Astrocyte (in vitro differentiated cells and primary cell): ENCODE data around the gene LRRC8D. TPM values are rescaled to one million over a fixed set of nuclear protein-coding genes. Genes with fewer than 3 reads are reported as not detected.

Experiments
- DNase-seq: peaks from one replicate; pipeline ENCODE4 v3.0.0-alpha.2; 2010; ENCODE audit warnings: low read depth
- FAIRE-seq: peaks from 2 replicates; lab custom pipeline; 2011; peaks lifted over from hg19 to GRCh38; lab: Jason Lieb, UNC
- H2AFZ ChIP-seq: 2 replicates; pipeline ENCODE4 v1.6.0; 2012; ENCODE audit warnings: low read depth, low read length, inconsistent platforms
- H3K27ac ChIP-seq: 2 replicates; pipeline ENCODE4 v1.5.1; 2011; ENCODE audit warnings: low read depth, low read length, inconsistent platforms
- H3K27me3 ChIP-seq: 2 replicates; pipeline ENCODE4 v1.6.0; 2011; ENCODE audit warnings: low read length, inconsistent platforms; ENCODE audit not compliant: insufficient read depth
- H3K36me3 ChIP-seq: 2 replicates; pipeline ENCODE4 v1.5.1; 2011; ENCODE audit warnings: low read length, inconsistent platforms; ENCODE audit not compliant: insufficient read depth
- H3K4me1 ChIP-seq: 2 replicates; pipeline ENCODE4 v1.5.1; 2011; ENCODE audit warnings: low read length, inconsistent platforms; ENCODE audit not compliant: insufficient read depth
- H3K4me2 ChIP-seq: 2 replicates; pipeline ENCODE4 v1.6.0; 2012; ENCODE audit warnings: low read length, inconsistent platforms
- H3K4me3 ChIP-seq: 2 replicates; pipeline ENCODE4 v1.5.1; 2011; ENCODE audit warnings: low read depth, mild to moderate bottlenecking, low read length, inconsistent platforms; ENCODE audit not compliant: insufficient read depth
- H3K79me2 ChIP-seq: 2 replicates; pipeline ENCODE4 v1.6.0; 2012; ENCODE audit warnings: mild to moderate bottlenecking, low read length, inconsistent platforms; ENCODE audit not compliant: insufficient read depth
- H3K9ac ChIP-seq: 2 replicates; pipeline ENCODE4 v1.6.0; 2012; ENCODE audit warnings: mild to moderate bottlenecking, low read length, inconsistent platforms
- H3K9me3 ChIP-seq: 2 replicates; pipeline ENCODE4 v1.5.1; 2012; ENCODE audit warnings: low read depth, mild to moderate bottlenecking, low read length, inconsistent platforms; ENCODE audit not compliant: insufficient read depth
- H4K20me1 ChIP-seq: 2 replicates; pipeline ENCODE4 v1.6.0; 2012; ENCODE audit warnings: low read length, inconsistent platforms; ENCODE audit not compliant: insufficient read depth
- H3K27ac Mint-ChIP-seq: one replicate; pipeline ENCODE4 v1.8.0; 2021; ENCODE audit warnings: mild to moderate bottlenecking, mixed read lengths; ENCODE audit not compliant: unreplicated experiment
- H3K27me3 Mint-ChIP-seq: one replicate; pipeline ENCODE4 v1.8.0; 2021; ENCODE audit warnings: low read depth, mixed read lengths; ENCODE audit not compliant: unreplicated experiment
- H3K36me3 Mint-ChIP-seq: one replicate; pipeline ENCODE4 v1.8.0; 2021; ENCODE audit warnings: low read depth, mixed read lengths; ENCODE audit not compliant: unreplicated experiment
- H3K4me1 Mint-ChIP-seq: one replicate; pipeline ENCODE4 v1.8.0; 2021; ENCODE audit warnings: low read depth, mixed read lengths; ENCODE audit not compliant: unreplicated experiment
- H3K4me3 Mint-ChIP-seq: one replicate; pipeline ENCODE4 v1.8.0; 2021; ENCODE audit warnings: mild to moderate bottlenecking, moderate library complexity, mixed read lengths; ENCODE audit not compliant: unreplicated experiment
- H3K9me3 Mint-ChIP-seq: one replicate; pipeline ENCODE4 v1.8.0; 2021; ENCODE audit warnings: mild to moderate bottlenecking, mixed read lengths; ENCODE audit not compliant: unreplicated experiment
- CTCF ChIP-seq: IDR thresholded peaks from 2 replicates; pipeline ENCODE4 v1.5.1; 2011; ENCODE audit warnings: low read depth, mild to moderate bottlenecking, inconsistent platforms, low read length, moderate library complexity; ENCODE audit not compliant: insufficient read depth
- EZH2 ChIP-seq: IDR thresholded peaks from 2 replicates; pipeline ENCODE4 v1.6.1; 2012; ENCODE audit warnings: mild to moderate bottlenecking, low read length, inconsistent platforms; ENCODE audit not compliant: insufficient read depth
- total RNA-seq: library from RNA; stranded (reverse); gene quantifications from 2 replicates; pipeline ENCODE4 v1.2.1, GENCODE V29; 2021

Gene LRRC8D
- total RNA-seq, 1 donor from 2014 or later = 36.9 TPM

- Histone ChIP-seq H4K20me1 (no peaks in the 10 kb centered on the region), H3K27ac (peak overlapping the region; percentile 19), H3K9ac (no peak overlapping the region), H3K79me2 (peaks cover 8% of the 10 kb centered on the region), H3K9me3 (no peaks in the 10 kb centered on the region), H3K4me2 (no peak overlapping the region), H2AFZ (no peak overlapping the region), H3K4me3 (no peak overlapping the region), H3K27me3 (no peaks in the 10 kb centered on the region), H3K4me1 (peaks cover 26% of the 10 kb centered on the region), H3K36me3 (no peaks in the 10 kb centered on the region)
- Mint-ChIP-seq H3K36me3 (no peaks in the 10 kb centered on the region), H3K4me3 (no peak overlapping the region), H3K27me3 (no peaks in the 10 kb centered on the region), H3K27ac (peak overlapping the region; percentile 27), H3K9me3 (peaks cover 2% of the 10 kb centered on the region), H3K4me1 (peaks cover 37% of the 10 kb centered on the region)
- peak; percentile 76 for DNase-seq
- TF ChIP-seq CTCF (no peak), EZH2 (no peak)
- FAIRE-seq = no peak
Observed at GRCh38 chr1:89890085-89890752, 69.4 kb downstream of the LRRC8D start.

GRCh38 chr1:89892816-89893215, 72.0 kb downstream of the LRRC8D start:
- FAIRE-seq = no peak
- H3K27ac Mint-ChIP-seq = no peak overlapping the region
- H3K9me3 ChIP-seq = no peaks in the 10 kb centered on the region

More at GRCh38 chr1:89892816-89893215, 72.0 kb downstream of the LRRC8D start:
- Histone ChIP-seq H3K4me2 (no peak overlapping the region), H3K4me1 (peaks cover 20% of the 10 kb centered on the region), H4K20me1 (no peaks in the 10 kb centered on the region), H3K27ac (no peak overlapping the region), H3K9ac (no peak overlapping the region), H2AFZ (no peak overlapping the region), H3K4me3 (no peak overlapping the region), H3K79me2 (peaks cover 8% of the 10 kb centered on the region), H3K36me3 (no peaks in the 10 kb centered on the region), H3K27me3 (no peaks in the 10 kb centered on the region)
- Mint-ChIP-seq H3K9me3 (peaks cover 5% of the 10 kb centered on the region), H3K4me1 (peaks cover 37% of the 10 kb centered on the region), H3K4me3 (no peak overlapping the region), H3K36me3 (peaks cover 2% of the 10 kb centered on the region), H3K27me3 (no peaks in the 10 kb centered on the region)
- TF ChIP-seq CTCF (no peak), EZH2 (no peak)
- DNase-seq = no peak
